Neural cell (in vitro differentiated cells): ENCODE results near the gene TREML1. TPM values are rescaled to one million over a fixed set of nuclear protein-coding genes. Genes with fewer than 3 reads are reported as not detected.

Source experiments
- H2AFZ ChIP-seq: fragments of 200-600, 300-800 bp; sonication (generic), shearing (Covaris generic); 2 replicates; pipeline ENCODE4 v1.6.0; 2014; ENCODE audit warnings: low read depth, mild to moderate bottlenecking, antibody characterized with exemption, low read length, moderate library complexity
- H3F3A ChIP-seq: fragments of 200-600 bp; shearing (Covaris generic); 2 replicates; pipeline ENCODE4 v1.6.1; 2016; ENCODE audit warnings: mild to moderate bottlenecking, moderate library complexity, mixed read lengths, antibody characterized with exemption, low read length; ENCODE audit not compliant: insufficient read depth, poor library complexity, severe bottlenecking
- H3K27ac ChIP-seq: fragments of 200-600, 300-800 bp; sonication (generic), shearing (Covaris generic); 2 replicates; pipeline ENCODE4 v1.5.1; 2014; ENCODE audit warnings: mild to moderate bottlenecking, low read length, moderate library complexity
- H3K27me3 ChIP-seq: fragments of 300-800, 200-600 bp; sonication (generic), shearing (Covaris generic); 2 replicates; pipeline ENCODE4 v1.6.0; 2014; ENCODE audit warnings: mild to moderate bottlenecking, low read depth, low read length, moderate library complexity; ENCODE audit not compliant: insufficient read depth
- H3K36me3 ChIP-seq: fragments of 300-800, 200-600 bp; sonication (generic), shearing (Covaris generic); 2 replicates; pipeline ENCODE4 v1.5.1; 2014; ENCODE audit warnings: mild to moderate bottlenecking, antibody characterized with exemption, low read length, moderate library complexity; ENCODE audit not compliant: insufficient read depth
- H3K4me2 ChIP-seq: fragments of 300-800, 200-600 bp; sonication (generic), shearing (Covaris generic); 2 replicates; pipeline ENCODE4 v1.6.0; 2014; ENCODE audit warnings: mild to moderate bottlenecking, low read length
- H3K4me3 ChIP-seq: fragments of 300-800, 200-600 bp; sonication (generic), shearing (Covaris generic); 2 replicates; pipeline ENCODE4 v1.5.1; 2014; ENCODE audit warnings: mild to moderate bottlenecking, low read length, moderate library complexity
- H3K79me2 ChIP-seq: fragments of 200-600 bp; shearing (Covaris generic); replicated peaks from 2 replicates; pipeline ENCODE4 v1.6.0; 2014; ENCODE audit warnings: mild to moderate bottlenecking, low read length, moderate library complexity; ENCODE audit not compliant: insufficient read depth
- H3K9ac ChIP-seq: fragments of 300-800, 200-600 bp; sonication (generic), shearing (Covaris generic); 2 replicates; pipeline ENCODE4 v1.6.1; 2016; ENCODE audit warnings: mild to moderate bottlenecking, low read length, mixed read lengths
- H3K9me2 ChIP-seq: fragments of 200-600 bp; shearing (Covaris generic); 2 replicates; pipeline ENCODE4 v1.6.1; 2016; ENCODE audit warnings: mild to moderate bottlenecking, low read length, mixed read lengths; ENCODE audit not compliant: insufficient read depth
- H3K9me3 ChIP-seq: fragments of 200-600, 300-800 bp; sonication (generic), shearing (Covaris generic); 2 replicates; pipeline ENCODE4 v1.6.1; 2016; ENCODE audit warnings: mild to moderate bottlenecking, mixed run types, low read length, moderate library complexity, mixed read lengths
- H4K20me1 ChIP-seq: fragments of 200-600 bp; shearing (Covaris generic); 2 replicates; pipeline ENCODE4 v1.6.1; 2016; ENCODE audit warnings: mild to moderate bottlenecking, mixed run types; ENCODE audit not compliant: insufficient read depth
- CTCF ChIP-seq: fragments of 450-650 bp; IDR thresholded peaks from 2 replicates; pipeline ENCODE4 v1.5.1; 2014; ENCODE audit warnings: antibody characterized with exemption, mild to moderate bottlenecking, moderate library complexity; ENCODE audit not compliant: poor library complexity, severe bottlenecking
- EP300 ChIP-seq: fragments of 450-650 bp; conservative IDR thresholded peaks from 2 replicates; pipeline ENCODE4 v1.6.1; 2014; ENCODE audit warnings: antibody characterized with exemption, mild to moderate bottlenecking, moderate library complexity; ENCODE audit not compliant: poor library complexity, severe bottlenecking
- EZH2 ChIP-seq: fragments of 200-600, 300-800 bp; shearing (Covaris generic), sonication (generic); IDR thresholded peaks from 2 replicates; pipeline ENCODE4 v1.6.1; 2014; ENCODE audit warnings: antibody characterized with exemption, low read length, borderline replicate concordance, mild to moderate bottlenecking; ENCODE audit not compliant: insufficient read depth, poor library complexity, severe bottlenecking
- MXI1 ChIP-seq: fragments of 450-650 bp; conservative IDR thresholded peaks from 2 replicates; pipeline ENCODE4 v1.6.1; 2014; ENCODE audit warnings: antibody characterized with exemption, mild to moderate bottlenecking; ENCODE audit not compliant: poor library complexity, severe bottlenecking
- POLR2AphosphoS5 ChIP-seq: IDR thresholded peaks from 2 replicates; pipeline ENCODE4 v1.6.1; 2012
- RAD21 ChIP-seq: fragments of 450-650 bp; conservative IDR thresholded peaks from 2 replicates; pipeline ENCODE4 v1.6.1; 2014; ENCODE audit warnings: antibody characterized with exemption, mild to moderate bottlenecking, moderate library complexity
- REST ChIP-seq: IDR thresholded peaks from 2 replicates; pipeline ENCODE4 v1.6.1; 2012; ENCODE audit warnings: borderline replicate concordance
- SMC3 ChIP-seq: fragments of 450-650 bp; conservative IDR thresholded peaks from 2 replicates; pipeline ENCODE4 v1.6.1; 2014; ENCODE audit warnings: antibody characterized with exemption, mild to moderate bottlenecking, moderate library complexity; ENCODE audit not compliant: poor library complexity
- TAF1 ChIP-seq: IDR thresholded peaks from 2 replicates; pipeline ENCODE4 v1.6.1; 2012; ENCODE audit warnings: low read depth
- polyA plus RNA-seq: library from polyadenylated mRNA; depleted of rRNA; stranded (reverse); fragments of >200 nt; gene quantifications from 2 replicates; pipeline ENCODE4 v1.2.3, GENCODE V29; 2014

The TREML1 gene
- polyA plus RNA-seq, 1 donor from 2014 or later, result not detected

GRCh38 chr6:41193884-41194283, 39.7 kb upstream of the TREML1 start:
- TF ChIP-seq EZH2, result no peak
- no peak for TF ChIP-seq EP300
- no peak for TF ChIP-seq MXI1
- no peak for TF ChIP-seq SMC3
- TF ChIP-seq POLR2AphosphoS5, result no peak
- TF ChIP-seq RAD21, result no peak
- TF ChIP-seq REST, result no peak
- TF ChIP-seq CTCF, result no peak
- no peak for TF ChIP-seq TAF1
- Histone ChIP-seq H4K20me1 (no peaks in the 10 kb centered on the region), H3K27me3 (no peaks in the 10 kb centered on the region), H3K4me3 (no peak overlapping the region), H3K9ac (no peak overlapping the region), H3K36me3 (no peaks in the 10 kb centered on the region), H2AFZ (no peak overlapping the region), H3F3A (no peaks in the 10 kb centered on the region), H3K79me2 (no peaks in the 10 kb centered on the region), H3K9me2 (no peaks in the 10 kb centered on the region), H3K9me3 (peaks cover 2% of the 10 kb centered on the region), H3K27ac (no peak overlapping the region), H3K4me2 (no peak overlapping the region)

- TF ChIP-seq MXI1 (no peak), POLR2AphosphoS5 (no peak), EP300 (no peak), EZH2 (no peak), TAF1 (no peak), CTCF (no peak), RAD21 (no peak), REST (no peak)
- H3K9me2 ChIP-seq, result no peaks in the 10 kb centered on the region
- peaks cover 2% of the 10 kb centered on the region for H3K9me3 ChIP-seq
- H3F3A ChIP-seq, result no peaks in the 10 kb centered on the region
- no peaks in the 10 kb centered on the region for H3K79me2 ChIP-seq
- no peaks in the 10 kb centered on the region for H3K36me3 ChIP-seq
- no peak overlapping the region for H3K9ac ChIP-seq
- no peak overlapping the region for H3K4me3 ChIP-seq
- no peak overlapping the region for H3K27ac ChIP-seq
- H3K27me3 ChIP-seq, result no peaks in the 10 kb centered on the region
- H4K20me1 ChIP-seq, result no peaks in the 10 kb centered on the region
- H3K4me2 ChIP-seq, result no peak overlapping the region
- no peak overlapping the region for H2AFZ ChIP-seq
Measured at GRCh38 chr6:41193171-41193734, 39.1 kb upstream of the TREML1 start.
